ENCODE measurements around the gene EPHA4.

The EPHA4 gene

GRCh38 chr2:221405521-221405920 lies 166.6 kb downstream of the EPHA4 start:
- no peak for DNase-seq (ENCODE audit: low read depth in 1 of 2, low spot score in 1 of 2)

GRCh38 chr2:221402072-221402471 lies 170.0 kb downstream of the EPHA4 start:
- no peak for DNase-seq (ENCODE audit: low read depth in 1 of 2, low spot score in 1 of 2)

- DNase-seq (ENCODE audit: low read depth in 1 of 2, low spot score in 1 of 2) = no peak
Measured at GRCh38 chr2:221400411-221400810, 171.7 kb downstream of the EPHA4 start.

GRCh38 chr2:221399183-221399582 lies 172.9 kb downstream of the EPHA4 start:
- DNase-seq (ENCODE audit: low read depth in 1 of 2, low spot score in 1 of 2) = no peak

GRCh38 chr2:221397187-221397586 lies 174.9 kb downstream of the EPHA4 start:
- DNase-seq (ENCODE audit: low read depth in 1 of 2, low spot score in 1 of 2) = no peak

- no peak for DNase-seq (ENCODE audit: low read depth in 1 of 2, low spot score in 1 of 2)
Measured at GRCh38 chr2:221392228-221392881, 179.7 kb downstream of the EPHA4 start.

GRCh38 chr2:221390878-221391277 lies 181.2 kb downstream of the EPHA4 start:
- DNase-seq (ENCODE audit: low read depth in 1 of 2, low spot score in 1 of 2) = no peak

- DNase-seq (ENCODE audit: low read depth in 1 of 2, low spot score in 1 of 2) = no peak
Measured at GRCh38 chr2:221389904-221390303, 182.2 kb downstream of the EPHA4 start.

- DNase-seq (ENCODE audit: low read depth in 1 of 2, low spot score in 1 of 2) = no peak
Measured at GRCh38 chr2:221389421-221389820, 182.7 kb downstream of the EPHA4 start.

- DNase-seq (ENCODE audit: low read depth in 1 of 2, low spot score in 1 of 2) = no peak
Measured at GRCh38 chr2:221388891-221389290, 183.2 kb downstream of the EPHA4 start.

- DNase-seq (ENCODE audit: low read depth in 1 of 2, low spot score in 1 of 2) = no peak
Measured at GRCh38 chr2:221385716-221386115, 186.4 kb downstream of the EPHA4 start.

- no peak for DNase-seq (ENCODE audit: low read depth in 1 of 2, low spot score in 1 of 2)
Measured at GRCh38 chr2:221381928-221382488, 190.1 kb downstream of the EPHA4 start.

GRCh38 chr2:221380686-221381085 lies 191.4 kb downstream of the EPHA4 start:
- no peak for DNase-seq (ENCODE audit: low read depth in 1 of 2, low spot score in 1 of 2)

- DNase-seq (ENCODE audit: low read depth in 1 of 2, low spot score in 1 of 2) = no peak
Measured at GRCh38 chr2:221380062-221380461, 192.0 kb downstream of the EPHA4 start.

- no peak for DNase-seq (ENCODE audit: low read depth in 1 of 2, low spot score in 1 of 2)
Measured at GRCh38 chr2:221377597-221377996, 194.5 kb downstream of the EPHA4 start.

GRCh38 chr2:221377066-221377465 lies 195.0 kb downstream of the EPHA4 start:
- no peak for DNase-seq (ENCODE audit: low read depth in 1 of 2, low spot score in 1 of 2)

GRCh38 chr2:221374234-221374633 lies 197.9 kb downstream of the EPHA4 start:
- DNase-seq (ENCODE audit: low read depth in 1 of 2, low spot score in 1 of 2) = no peak

- no peak for DNase-seq (ENCODE audit: low read depth in 1 of 2, low spot score in 1 of 2)
Measured at GRCh38 chr2:221372907-221373306, 199.2 kb downstream of the EPHA4 start.

GRCh38 chr2:221372159-221372884 lies 199.8 kb downstream of the EPHA4 start:
- DNase-seq (ENCODE audit: low read depth in 1 of 2, low spot score in 1 of 2) = no peak

GRCh38 chr2:221371347-221371746 lies 200.8 kb downstream of the EPHA4 start:
- DNase-seq (ENCODE audit: low read depth in 1 of 2, low spot score in 1 of 2) = no peak

- DNase-seq (ENCODE audit: low read depth in 1 of 2, low spot score in 1 of 2) = no peak
Measured at GRCh38 chr2:221370857-221371211, 201.3 kb downstream of the EPHA4 start.

- DNase-seq (ENCODE audit: low read depth in 1 of 2, low spot score in 1 of 2) = no peak
Measured at GRCh38 chr2:221370076-221370856, 201.8 kb downstream of the EPHA4 start.
